Neural cell (in vitro differentiated cells): ENCODE data around the gene EML4. TPM values are rescaled to one million over a fixed set of nuclear protein-coding genes. Genes with fewer than 3 reads are reported as not detected.

ENCODE experiments used
- H2AFZ ChIP-seq: fragments of 200-600, 300-800 bp; sonication (generic), shearing (Covaris generic); 2 replicates; pipeline ENCODE4 v1.6.0; 2014; ENCODE audit warnings: low read depth, mild to moderate bottlenecking, antibody characterized with exemption, low read length, moderate library complexity
- H3F3A ChIP-seq: fragments of 200-600 bp; shearing (Covaris generic); 2 replicates; pipeline ENCODE4 v1.6.1; 2016; ENCODE audit warnings: mild to moderate bottlenecking, moderate library complexity, mixed read lengths, antibody characterized with exemption, low read length; ENCODE audit not compliant: insufficient read depth, poor library complexity, severe bottlenecking
- H3K27ac ChIP-seq: fragments of 200-600, 300-800 bp; sonication (generic), shearing (Covaris generic); 2 replicates; pipeline ENCODE4 v1.5.1; 2014; ENCODE audit warnings: mild to moderate bottlenecking, low read length, moderate library complexity
- H3K27me3 ChIP-seq: fragments of 300-800, 200-600 bp; sonication (generic), shearing (Covaris generic); 2 replicates; pipeline ENCODE4 v1.6.0; 2014; ENCODE audit warnings: mild to moderate bottlenecking, low read depth, low read length, moderate library complexity; ENCODE audit not compliant: insufficient read depth
- H3K36me3 ChIP-seq: fragments of 300-800, 200-600 bp; sonication (generic), shearing (Covaris generic); 2 replicates; pipeline ENCODE4 v1.5.1; 2014; ENCODE audit warnings: mild to moderate bottlenecking, antibody characterized with exemption, low read length, moderate library complexity; ENCODE audit not compliant: insufficient read depth
- H3K4me2 ChIP-seq: fragments of 300-800, 200-600 bp; sonication (generic), shearing (Covaris generic); 2 replicates; pipeline ENCODE4 v1.6.0; 2014; ENCODE audit warnings: mild to moderate bottlenecking, low read length
- H3K4me3 ChIP-seq: fragments of 300-800, 200-600 bp; sonication (generic), shearing (Covaris generic); 2 replicates; pipeline ENCODE4 v1.5.1; 2014; ENCODE audit warnings: mild to moderate bottlenecking, low read length, moderate library complexity
- H3K79me2 ChIP-seq: fragments of 200-600 bp; shearing (Covaris generic); replicated peaks from 2 replicates; pipeline ENCODE4 v1.6.0; 2014; ENCODE audit warnings: mild to moderate bottlenecking, low read length, moderate library complexity; ENCODE audit not compliant: insufficient read depth
- H3K9ac ChIP-seq: fragments of 300-800, 200-600 bp; sonication (generic), shearing (Covaris generic); 2 replicates; pipeline ENCODE4 v1.6.1; 2016; ENCODE audit warnings: mild to moderate bottlenecking, low read length, mixed read lengths
- H3K9me2 ChIP-seq: fragments of 200-600 bp; shearing (Covaris generic); 2 replicates; pipeline ENCODE4 v1.6.1; 2016; ENCODE audit warnings: mild to moderate bottlenecking, low read length, mixed read lengths; ENCODE audit not compliant: insufficient read depth
- H3K9me3 ChIP-seq: fragments of 200-600, 300-800 bp; sonication (generic), shearing (Covaris generic); 2 replicates; pipeline ENCODE4 v1.6.1; 2016; ENCODE audit warnings: mild to moderate bottlenecking, mixed run types, low read length, moderate library complexity, mixed read lengths
- H4K20me1 ChIP-seq: fragments of 200-600 bp; shearing (Covaris generic); 2 replicates; pipeline ENCODE4 v1.6.1; 2016; ENCODE audit warnings: mild to moderate bottlenecking, mixed run types; ENCODE audit not compliant: insufficient read depth
- EP300 ChIP-seq: fragments of 450-650 bp; conservative IDR thresholded peaks from 2 replicates; pipeline ENCODE4 v1.6.1; 2014; ENCODE audit warnings: antibody characterized with exemption, mild to moderate bottlenecking, moderate library complexity; ENCODE audit not compliant: poor library complexity, severe bottlenecking
- EZH2 ChIP-seq: fragments of 200-600, 300-800 bp; shearing (Covaris generic), sonication (generic); IDR thresholded peaks from 2 replicates; pipeline ENCODE4 v1.6.1; 2014; ENCODE audit warnings: antibody characterized with exemption, low read length, borderline replicate concordance, mild to moderate bottlenecking; ENCODE audit not compliant: insufficient read depth, poor library complexity, severe bottlenecking
- MXI1 ChIP-seq: fragments of 450-650 bp; conservative IDR thresholded peaks from 2 replicates; pipeline ENCODE4 v1.6.1; 2014; ENCODE audit warnings: antibody characterized with exemption, mild to moderate bottlenecking; ENCODE audit not compliant: poor library complexity, severe bottlenecking
- POLR2AphosphoS5 ChIP-seq: IDR thresholded peaks from 2 replicates; pipeline ENCODE4 v1.6.1; 2012
- RAD21 ChIP-seq: fragments of 450-650 bp; conservative IDR thresholded peaks from 2 replicates; pipeline ENCODE4 v1.6.1; 2014; ENCODE audit warnings: antibody characterized with exemption, mild to moderate bottlenecking, moderate library complexity
- SMC3 ChIP-seq: fragments of 450-650 bp; conservative IDR thresholded peaks from 2 replicates; pipeline ENCODE4 v1.6.1; 2014; ENCODE audit warnings: antibody characterized with exemption, mild to moderate bottlenecking, moderate library complexity; ENCODE audit not compliant: poor library complexity
- TAF1 ChIP-seq: IDR thresholded peaks from 2 replicates; pipeline ENCODE4 v1.6.1; 2012; ENCODE audit warnings: low read depth
- polyA plus RNA-seq: library from polyadenylated mRNA; depleted of rRNA; stranded (reverse); fragments of >200 nt; gene quantifications from 2 replicates; pipeline ENCODE4 v1.2.3, GENCODE V29; 2014
- TF ChIP-seq, protein P1 (sequence below): IDR thresholded peaks from 2 replicates; pipeline ENCODE4 v1.6.1; 2012; ENCODE audit warnings: borderline replicate concordance
- TF ChIP-seq, protein P2 (sequence below): fragments of 450-650 bp; IDR thresholded peaks from 2 replicates; pipeline ENCODE4 v1.5.1; 2014; ENCODE audit warnings: antibody characterized with exemption, mild to moderate bottlenecking, moderate library complexity; ENCODE audit not compliant: poor library complexity, severe bottlenecking

EML4 gene
- polyA plus RNA-seq, 1 donor from 2014 or later, result 33.9 TPM

DNA sequence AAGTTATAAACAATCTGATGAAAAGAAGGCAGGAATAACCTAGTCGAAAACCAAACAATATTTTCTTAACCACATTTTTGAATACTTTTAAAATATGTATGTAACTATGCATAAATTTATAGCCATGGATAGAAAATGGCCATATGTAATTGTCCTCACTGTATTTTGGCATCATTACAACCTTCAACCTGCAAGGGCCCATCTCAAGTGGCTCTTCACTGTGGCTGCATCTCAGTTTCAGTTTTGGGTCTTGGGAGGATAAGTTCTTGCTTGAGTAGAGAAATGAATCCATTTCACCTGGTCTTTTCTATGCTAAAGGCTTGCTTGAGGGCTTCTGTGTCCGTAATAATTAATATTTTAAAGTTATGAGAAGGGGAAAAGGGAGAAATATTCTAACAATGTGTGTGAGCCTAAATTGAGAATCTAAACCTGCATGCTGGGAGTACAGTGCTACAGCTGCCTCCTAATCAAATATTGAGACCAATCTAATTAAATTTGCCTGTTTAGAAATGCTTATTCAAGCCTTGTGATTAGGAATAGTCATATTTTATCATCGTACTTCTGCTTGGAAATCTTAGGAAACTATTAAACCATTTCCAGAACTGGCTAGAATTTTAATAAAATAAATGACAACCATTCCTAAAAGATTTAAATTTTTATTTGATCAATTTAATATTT lies 92.5 kb downstream of the EML4 start:
- no peak overlapping the region for H3K27ac ChIP-seq
- H3K9me2 ChIP-seq, result no peaks in the 10 kb centered on the region
- no peaks in the 10 kb centered on the region for H3K9me3 ChIP-seq
- no peaks in the 10 kb centered on the region for H4K20me1 ChIP-seq
- H3K4me2 ChIP-seq, result no peak overlapping the region
- no peak overlapping the region for H2AFZ ChIP-seq
- H3F3A ChIP-seq, result no peaks in the 10 kb centered on the region
- H3K36me3 ChIP-seq, result no peaks in the 10 kb centered on the region
- TF ChIP-seq, protein P1, sequence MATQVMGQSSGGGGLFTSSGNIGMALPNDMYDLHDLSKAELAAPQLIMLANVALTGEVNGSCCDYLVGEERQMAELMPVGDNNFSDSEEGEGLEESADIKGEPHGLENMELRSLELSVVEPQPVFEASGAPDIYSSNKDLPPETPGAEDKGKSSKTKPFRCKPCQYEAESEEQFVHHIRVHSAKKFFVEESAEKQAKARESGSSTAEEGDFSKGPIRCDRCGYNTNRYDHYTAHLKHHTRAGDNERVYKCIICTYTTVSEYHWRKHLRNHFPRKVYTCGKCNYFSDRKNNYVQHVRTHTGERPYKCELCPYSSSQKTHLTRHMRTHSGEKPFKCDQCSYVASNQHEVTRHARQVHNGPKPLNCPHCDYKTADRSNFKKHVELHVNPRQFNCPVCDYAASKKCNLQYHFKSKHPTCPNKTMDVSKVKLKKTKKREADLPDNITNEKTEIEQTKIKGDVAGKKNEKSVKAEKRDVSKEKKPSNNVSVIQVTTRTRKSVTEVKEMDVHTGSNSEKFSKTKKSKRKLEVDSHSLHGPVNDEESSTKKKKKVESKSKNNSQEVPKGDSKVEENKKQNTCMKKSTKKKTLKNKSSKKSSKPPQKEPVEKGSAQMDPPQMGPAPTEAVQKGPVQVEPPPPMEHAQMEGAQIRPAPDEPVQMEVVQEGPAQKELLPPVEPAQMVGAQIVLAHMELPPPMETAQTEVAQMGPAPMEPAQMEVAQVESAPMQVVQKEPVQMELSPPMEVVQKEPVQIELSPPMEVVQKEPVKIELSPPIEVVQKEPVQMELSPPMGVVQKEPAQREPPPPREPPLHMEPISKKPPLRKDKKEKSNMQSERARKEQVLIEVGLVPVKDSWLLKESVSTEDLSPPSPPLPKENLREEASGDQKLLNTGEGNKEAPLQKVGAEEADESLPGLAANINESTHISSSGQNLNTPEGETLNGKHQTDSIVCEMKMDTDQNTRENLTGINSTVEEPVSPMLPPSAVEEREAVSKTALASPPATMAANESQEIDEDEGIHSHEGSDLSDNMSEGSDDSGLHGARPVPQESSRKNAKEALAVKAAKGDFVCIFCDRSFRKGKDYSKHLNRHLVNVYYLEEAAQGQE, result no peak
- TF ChIP-seq POLR2AphosphoS5, result no peak
- no peak for TF ChIP-seq EZH2
- TF ChIP-seq MXI1, result no peak
- no peak for TF ChIP-seq RAD21
- no peak for TF ChIP-seq EP300
- TF ChIP-seq TAF1, result no peak
- no peak for TF ChIP-seq SMC3
- TF ChIP-seq, protein P2, sequence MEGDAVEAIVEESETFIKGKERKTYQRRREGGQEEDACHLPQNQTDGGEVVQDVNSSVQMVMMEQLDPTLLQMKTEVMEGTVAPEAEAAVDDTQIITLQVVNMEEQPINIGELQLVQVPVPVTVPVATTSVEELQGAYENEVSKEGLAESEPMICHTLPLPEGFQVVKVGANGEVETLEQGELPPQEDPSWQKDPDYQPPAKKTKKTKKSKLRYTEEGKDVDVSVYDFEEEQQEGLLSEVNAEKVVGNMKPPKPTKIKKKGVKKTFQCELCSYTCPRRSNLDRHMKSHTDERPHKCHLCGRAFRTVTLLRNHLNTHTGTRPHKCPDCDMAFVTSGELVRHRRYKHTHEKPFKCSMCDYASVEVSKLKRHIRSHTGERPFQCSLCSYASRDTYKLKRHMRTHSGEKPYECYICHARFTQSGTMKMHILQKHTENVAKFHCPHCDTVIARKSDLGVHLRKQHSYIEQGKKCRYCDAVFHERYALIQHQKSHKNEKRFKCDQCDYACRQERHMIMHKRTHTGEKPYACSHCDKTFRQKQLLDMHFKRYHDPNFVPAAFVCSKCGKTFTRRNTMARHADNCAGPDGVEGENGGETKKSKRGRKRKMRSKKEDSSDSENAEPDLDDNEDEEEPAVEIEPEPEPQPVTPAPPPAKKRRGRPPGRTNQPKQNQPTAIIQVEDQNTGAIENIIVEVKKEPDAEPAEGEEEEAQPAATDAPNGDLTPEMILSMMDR, result no peak
- H3K9ac ChIP-seq, result no peak overlapping the region
- H3K4me3 ChIP-seq, result no peak overlapping the region
- no peaks in the 10 kb centered on the region for H3K79me2 ChIP-seq
- H3K27me3 ChIP-seq, result no peaks in the 10 kb centered on the region

DNA sequence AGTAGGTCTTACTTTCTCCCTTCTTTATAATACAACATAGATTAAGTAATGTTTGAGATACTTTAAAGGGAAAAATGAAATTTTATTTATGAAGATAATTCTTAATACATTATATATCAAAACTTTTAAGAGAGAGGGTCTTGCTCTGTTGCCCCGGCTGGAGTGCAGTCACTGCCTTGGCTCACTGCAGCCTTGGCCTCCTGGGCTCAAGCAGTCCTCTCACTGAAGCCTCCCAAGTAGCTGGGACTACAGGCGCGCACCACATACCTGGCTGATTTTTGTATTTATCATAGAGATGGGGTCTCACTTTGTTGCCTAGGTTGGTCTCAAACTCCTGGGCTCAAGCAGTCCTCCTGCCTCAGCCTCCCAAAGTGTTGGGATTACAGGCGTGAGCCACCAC lies 97.1 kb downstream of the EML4 start:
- Histone ChIP-seq H3K4me2 (no peak overlapping the region), H3K9me3 (no peaks in the 10 kb centered on the region), H4K20me1 (no peaks in the 10 kb centered on the region), H3K4me3 (no peak overlapping the region), H3K27me3 (no peaks in the 10 kb centered on the region), H3K79me2 (no peaks in the 10 kb centered on the region), H3K36me3 (no peaks in the 10 kb centered on the region), H3K27ac (no peak overlapping the region), H3K9ac (no peak overlapping the region), H3F3A (no peaks in the 10 kb centered on the region), H2AFZ (no peak overlapping the region), H3K9me2 (no peaks in the 10 kb centered on the region)
- no peak for TF ChIP-seq EZH2
- TF ChIP-seq TAF1, result no peak
- no peak for TF ChIP-seq RAD21
- TF ChIP-seq, protein P1, result no peak
- no peak for TF ChIP-seq EP300
- no peak for TF ChIP-seq SMC3
- TF ChIP-seq MXI1, result no peak
- TF ChIP-seq POLR2AphosphoS5, result no peak
- TF ChIP-seq, protein P2, result no peak
